Upper lobe of left lung (tissue), 6 donors: ENCODE data around the gene LMTK2. TPM values are rescaled to one million over a fixed set of nuclear protein-coding genes. Genes with fewer than 3 reads are reported as not detected.

Source experiments
- ATAC-seq, 2 donors: fragments of 200-7000 bp; cut with Tn5 transposase; one replicate each; pipeline ENCODE4 v1.9.1; 2022; ENCODE audit warnings: mild to moderate bottlenecking in 2 of 2, moderate library complexity in 2 of 2; ENCODE audit not compliant: low FRiP score in 2 of 2
- DNase-seq, 2 donors: peaks; one replicate each; pipeline ENCODE4 v3.0.0-alpha.2; 2019 to 2020
- H3K27ac ChIP-seq, 4 donors: fragments of 200-600 bp; sonication (generic); one replicate each; pipeline ENCODE4 v1.5.1; 2016 to 2019
- H3K27me3 ChIP-seq, 4 donors: fragments of 200-600 bp; sonication (generic); one replicate each; pipeline ENCODE4 v1.5.1; 2017 to 2019
- H3K36me3 ChIP-seq, 4 donors: fragments of 200-600 bp; sonication (generic); one replicate each; pipeline ENCODE4 v1.5.1; 2016 to 2019
- H3K4me1 ChIP-seq, 4 donors: fragments of 200-600 bp; sonication (generic); one replicate each; pipeline ENCODE4 v1.5.1; 2018 to 2019
- H3K4me3 ChIP-seq, 4 donors: fragments of 200-600 bp; sonication (generic); one replicate each; pipeline ENCODE4 v1.5.1; 2017 to 2019; ENCODE audit warnings: mild to moderate bottlenecking in 2 of 4, moderate library complexity in 1 of 4
- H3K9me3 ChIP-seq, 4 donors: fragments of 200-600 bp; sonication (generic); one replicate each; pipeline ENCODE4 v1.5.1; 2018 to 2019
- CTCF ChIP-seq, 6 experiments: fragments of 450-650 bp in 4 of 6; fragments of 200-600 bp in 2 of 6; sonication (generic) in 2 of 6; IDR thresholded peaks; one replicate each; pipeline ENCODE4 v1.5.1; 2016 to 2019; ENCODE audit warnings: antibody characterized with exemption in 6 of 6
- EP300 ChIP-seq, 4 donors: sonication (generic); formaldehyde crosslinking; IDR thresholded peaks; one replicate each; pipeline ENCODE4 v1.5.1; 2017; ENCODE audit warnings: antibody characterized with exemption in 4 of 4, control low read depth in 2 of 4
- POLR2A ChIP-seq, 4 donors: fragments of 450-650 bp; IDR thresholded peaks; one replicate each; pipeline ENCODE4 v1.5.1; 2016 to 2017; ENCODE audit warnings: antibody characterized with exemption in 4 of 4, mild to moderate bottlenecking in 2 of 4
- POLR2AphosphoS5 ChIP-seq, 2 donors: sonication (generic); formaldehyde crosslinking; IDR thresholded peaks; one replicate each; pipeline ENCODE4 v1.5.1; 2017; ENCODE audit warnings: antibody characterized with exemption in 2 of 2
- WGBS, 2 donors: methylation state at CpG; one replicate each; pipeline ENCODE4 v1.1.5; 2017 to 2018; 5-methylcytosine and 5-hydroxymethylcytosine counted together
- total RNA-seq, 6 donors: library from RNA; depleted of rRNA in 4 of 6; stranded (reverse); fragments of >200 nt in 4 of 6; gene quantifications; one replicate each; pipeline versions ENCODE4 v1.1.0 to v1.2.1, GENCODE V29; 2016 to 2021
- donor health status: DM: no; HTN: no; CAD: no; lungs with moderate emphysema.
- donor health status: DM: no; HTN: yes; CAD: no; lungs with severe emphysema.

LMTK2 gene
- total RNA-seq, 6 donors from 2014 or later: 27.6 to 65.8 (median 37.5) TPM

GRCh38 chr7:98137134-98137825 lies 30.6 kb downstream of the LMTK2 start:
- Histone ChIP-seq H3K9me3 (no peaks in the 10 kb centered on the region), H3K27ac (peak overlapping the region in 1 of 4 donors; percentile 33), H3K4me1 (peaks cover 26 to 53% (median 44%) of the 10 kb centered on the region in 4 donors), H3K27me3 (no peaks in the 10 kb centered on the region), H3K36me3 (peaks cover 0 to 42% (median 7%) of the 10 kb centered on the region in 4 donors), H3K4me3 (no peak overlapping the region)
- 81 to 86% methylated on average over 4 of the region's 4 CpGs for WGBS, 2 donors
- DNase-seq (no peak), ATAC-seq (no peak)
- no peak for TF ChIP-seq EP300 (IDR thresholded peaks at IDR 0.05)
- TF ChIP-seq POLR2AphosphoS5 (IDR thresholded peaks at IDR 0.05): no peak
- no peak for TF ChIP-seq POLR2A (IDR thresholded peaks at IDR 0.05)
- no peak for TF ChIP-seq CTCF (IDR thresholded peaks at IDR 0.05)

- WGBS, 2 donors: 59 to 65% methylated on average over 4 of the region's 4 CpGs
- no peaks in the 10 kb centered on the region for H3K9me3 ChIP-seq
- TF ChIP-seq POLR2A (IDR thresholded peaks at IDR 0.05) (no peak), POLR2AphosphoS5 (IDR thresholded peaks at IDR 0.05) (no peak), CTCF (IDR thresholded peaks at IDR 0.05) (no peak), EP300 (IDR thresholded peaks at IDR 0.05) (no peak)
- DNase-seq: peak in 1 of 2 donors; percentile 35
- H3K4me1 ChIP-seq: peaks cover 21 to 48% (median 39%) of the 10 kb centered on the region in 4 donors
- peak overlapping the region in 1 of 4 donors; percentile 33 for H3K27ac ChIP-seq
- no peaks in the 10 kb centered on the region for H3K27me3 ChIP-seq
- peak; percentile 69 to 76 for ATAC-seq
- no peak overlapping the region for H3K4me3 ChIP-seq
- peaks cover 3 to 47% (median 12%) of the 10 kb centered on the region in 4 donors for H3K36me3 ChIP-seq
These were observed 31.1 kb downstream of the LMTK2 start for GRCh38 chr7:98137826-98138151.

GRCh38 chr7:98138672-98139071 lies 32.0 kb downstream of the LMTK2 start:
- Histone ChIP-seq H3K27me3 (no peaks in the 10 kb centered on the region), H3K27ac (no peak overlapping the region), H3K4me3 (no peak overlapping the region), H3K4me1 (peaks cover 13 to 43% (median 31%) of the 10 kb centered on the region in 4 donors), H3K9me3 (no peaks in the 10 kb centered on the region), H3K36me3 (peaks cover 6 to 51% (median 13%) of the 10 kb centered on the region in 4 donors)
- WGBS, 2 donors: 91 to 100% methylated on average over 6 of the region's 6 CpGs
- ATAC-seq: no peak
- TF ChIP-seq EP300 (IDR thresholded peaks at IDR 0.05) (no peak), CTCF (IDR thresholded peaks at IDR 0.05) (no peak), POLR2AphosphoS5 (IDR thresholded peaks at IDR 0.05) (no peak), POLR2A (IDR thresholded peaks at IDR 0.05) (no peak)
- no peak for DNase-seq

GRCh38 chr7:98142658-98143057 lies 36.0 kb downstream of the LMTK2 start:
- DNase-seq (no peak), ATAC-seq (no peak)
- Histone ChIP-seq H3K27me3 (no peaks in the 10 kb centered on the region), H3K27ac (no peak overlapping the region), H3K4me3 (no peak overlapping the region), H3K36me3 (peaks cover 6 to 60% (median 13%) of the 10 kb centered on the region in 4 donors), H3K4me1 (peaks cover 0 to 6% (median 3%) of the 10 kb centered on the region in 4 donors), H3K9me3 (no peaks in the 10 kb centered on the region)
- TF ChIP-seq CTCF (IDR thresholded peaks at IDR 0.05) (no peak), POLR2AphosphoS5 (IDR thresholded peaks at IDR 0.05) (no peak), POLR2A (IDR thresholded peaks at IDR 0.05) (no peak), EP300 (IDR thresholded peaks at IDR 0.05) (no peak)
- WGBS, 2 donors: 89 to 100% methylated on average over 2 of the region's 2 CpGs

- Histone ChIP-seq H3K4me3 (no peak overlapping the region), H3K9me3 (no peaks in the 10 kb centered on the region), H3K27me3 (no peaks in the 10 kb centered on the region), H3K36me3 (peaks cover 0 to 46% (median 14%) of the 10 kb centered on the region in 4 donors), H3K27ac (no peak overlapping the region), H3K4me1 (no peaks in the 10 kb centered on the region)
- ATAC-seq (no peak), DNase-seq (no peak)
- 89 to 92% methylated on average over 5 of the region's 5 CpGs for WGBS, 2 donors
- no peak for TF ChIP-seq EP300 (IDR thresholded peaks at IDR 0.05)
- no peak for TF ChIP-seq CTCF (IDR thresholded peaks at IDR 0.05)
- no peak for TF ChIP-seq POLR2AphosphoS5 (IDR thresholded peaks at IDR 0.05)
- no peak for TF ChIP-seq POLR2A (IDR thresholded peaks at IDR 0.05)
These were observed 41.9 kb downstream of the LMTK2 start for GRCh38 chr7:98148607-98149006.
